ENCODE measurements around the gene IRF4.

Gene IRF4

GRCh38 chr6:444653-445275 lies 53.2 kb downstream of the IRF4 start:
- peak; percentile 52 for DNase-seq (ENCODE audit: low read depth)

GRCh38 chr6:445571-446417 lies 54.2 kb downstream of the IRF4 start:
- DNase-seq (ENCODE audit: low read depth): no peak

- DNase-seq (ENCODE audit: low read depth): peak; percentile 94
These were observed 55.1 kb downstream of the IRF4 start for GRCh38 chr6:446418-447366.

GRCh38 chr6:447381-448165 lies 56.0 kb downstream of the IRF4 start:
- DNase-seq (ENCODE audit: low read depth): peak; percentile 18

- no peak for DNase-seq (ENCODE audit: low read depth)
These were observed 56.9 kb downstream of the IRF4 start for GRCh38 chr6:448296-449056.

DNA sequence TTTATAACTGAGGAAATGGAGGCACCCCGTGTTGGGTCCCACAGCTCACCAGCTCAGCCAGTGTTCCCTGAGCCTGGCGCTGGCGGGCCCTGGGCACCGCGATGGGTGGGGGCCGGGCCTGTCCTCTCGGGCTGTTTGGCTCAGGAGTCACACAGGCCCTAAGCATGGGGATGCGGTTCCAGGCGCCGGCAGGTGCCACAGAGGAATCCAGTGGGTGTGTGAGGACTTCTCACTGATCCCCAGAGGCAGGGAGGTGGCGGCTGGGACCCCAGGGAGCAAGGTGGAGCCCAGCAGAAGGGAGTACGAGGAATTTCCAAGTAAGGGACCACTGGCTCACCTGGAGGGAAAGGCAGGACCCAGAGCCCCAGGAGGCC lies 57.5 kb downstream of the IRF4 start:
- DNase-seq (ENCODE audit: low read depth): no peak

- DNase-seq (ENCODE audit: low read depth): no peak
These were observed 58.2 kb downstream of the IRF4 start for GRCh38 chr6:449486-450419.

GRCh38 chr6:451336-451735 lies 59.8 kb downstream of the IRF4 start:
- no peak for DNase-seq (ENCODE audit: low read depth)

DNA sequence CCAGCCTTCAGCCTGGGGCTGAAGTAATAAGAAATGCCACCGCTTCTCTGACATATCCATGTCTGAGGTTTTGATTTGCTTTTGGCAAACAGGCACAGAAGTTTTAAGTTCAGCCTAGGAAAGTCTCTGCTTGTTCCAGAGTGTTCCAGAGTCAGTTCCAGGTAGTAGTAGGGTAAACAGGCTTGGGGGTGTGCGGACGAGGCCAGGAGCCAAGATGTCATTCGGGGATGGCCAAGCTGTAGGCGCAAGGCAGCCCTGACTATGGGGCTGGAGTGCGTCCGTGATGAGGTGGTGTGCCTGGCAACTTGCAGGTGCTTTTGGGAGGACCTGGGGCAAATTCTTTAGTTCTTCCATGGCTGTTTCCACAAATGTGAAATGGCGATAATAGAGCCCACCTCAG lies 60.3 kb downstream of the IRF4 start:
- DNase-seq (ENCODE audit: low read depth): no peak

DNA sequence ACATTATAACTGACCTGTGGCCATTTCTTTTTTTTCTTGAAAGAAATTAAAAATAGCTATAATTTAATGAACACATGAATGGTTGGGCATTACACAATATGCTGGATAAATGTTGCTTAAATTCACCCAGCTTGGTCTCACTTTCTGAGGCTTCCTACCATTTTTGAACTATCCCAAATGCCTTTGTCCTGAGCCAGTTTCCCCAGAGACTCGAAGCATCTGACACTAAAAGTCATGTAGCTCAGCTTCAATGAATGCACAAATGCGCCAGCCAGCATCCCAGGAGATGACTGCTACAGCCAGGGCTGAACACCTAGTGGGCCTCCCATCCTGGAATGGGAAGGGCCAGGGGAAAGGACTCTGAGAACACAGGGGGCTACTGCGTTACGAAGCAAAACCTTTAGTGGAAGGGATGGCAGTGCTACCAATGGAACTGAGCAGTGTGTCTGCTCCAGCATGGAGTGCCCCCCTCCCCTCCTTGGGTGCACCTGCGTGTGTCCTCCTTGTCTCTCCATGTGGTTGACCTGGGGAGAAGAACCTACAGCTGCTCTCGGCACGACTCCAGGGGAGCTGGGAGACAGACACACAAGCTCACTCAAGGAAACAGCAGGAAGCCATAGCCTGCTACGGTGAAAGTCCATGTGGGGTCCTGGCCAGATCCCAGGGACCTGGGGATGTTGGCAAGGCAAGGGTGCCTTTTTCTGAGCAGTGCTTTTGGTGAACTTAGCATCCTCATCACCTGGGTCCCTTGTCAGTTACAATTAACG lies 60.9 kb downstream of the IRF4 start:
- DNase-seq (ENCODE audit: low read depth): no peak

DNA sequence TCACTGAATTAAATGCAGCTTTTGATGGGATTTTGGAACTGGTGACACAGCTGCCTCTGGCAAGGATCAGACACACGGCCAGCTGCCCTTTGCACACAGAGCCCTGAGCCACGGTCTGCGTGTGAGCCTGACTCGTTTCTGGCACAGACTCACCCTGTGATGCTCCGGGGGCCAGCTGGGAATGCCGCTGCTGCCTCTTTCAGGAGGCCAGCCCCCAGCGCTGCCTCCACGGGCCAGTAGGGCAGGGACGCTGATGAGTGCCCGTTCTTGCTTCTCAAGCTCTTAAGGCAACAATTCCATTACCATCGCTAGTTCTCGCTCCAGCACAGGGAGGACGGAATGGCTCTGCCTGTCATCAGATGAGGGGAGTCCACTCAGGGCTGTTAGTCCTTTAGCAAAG lies 61.6 kb downstream of the IRF4 start:
- DNase-seq (ENCODE audit: low read depth): no peak

DNA sequence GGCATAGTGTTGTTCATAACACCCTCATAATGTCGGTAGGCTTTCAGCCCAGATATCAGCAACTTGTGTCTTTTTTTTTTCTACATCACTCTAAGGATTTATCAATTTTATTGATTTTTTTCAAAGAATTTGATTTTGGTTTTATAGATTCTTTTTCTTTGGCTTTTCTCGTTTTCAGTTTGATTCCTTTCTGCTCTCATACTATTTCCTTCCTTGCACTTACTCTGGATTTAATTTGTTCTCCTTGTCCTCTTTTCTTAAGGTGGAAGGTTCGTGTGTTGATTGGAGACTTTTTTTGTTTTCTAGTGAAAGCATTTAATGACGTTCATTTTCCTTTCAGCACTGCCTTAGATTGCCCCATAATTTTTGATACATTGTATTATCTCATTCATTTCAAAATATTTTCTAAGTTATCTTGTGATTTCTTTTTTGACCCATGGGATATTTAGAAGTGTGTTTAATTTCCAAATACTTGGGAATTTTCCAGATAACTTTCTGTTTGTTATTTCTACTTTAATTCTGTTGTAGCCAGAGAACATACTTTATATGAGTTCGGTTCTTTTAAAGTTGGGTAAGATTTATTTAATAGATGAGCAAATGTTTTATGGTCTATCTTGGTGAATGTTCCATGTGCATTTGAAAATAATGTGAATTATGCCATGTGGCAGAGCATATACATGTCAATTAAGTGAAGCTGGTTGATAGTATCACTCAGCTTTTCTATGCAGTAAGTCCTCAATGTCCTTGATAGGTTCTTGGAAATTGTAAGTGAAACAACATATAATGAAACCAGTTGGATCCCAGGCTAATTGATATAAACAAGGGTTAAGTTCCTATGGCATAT lies 62.8 kb downstream of the IRF4 start:
- DNase-seq (ENCODE audit: low read depth): no peak

GRCh38 chr6:455006-455585 lies 63.5 kb downstream of the IRF4 start:
- DNase-seq (ENCODE audit: low read depth): peak; percentile 39

DNA sequence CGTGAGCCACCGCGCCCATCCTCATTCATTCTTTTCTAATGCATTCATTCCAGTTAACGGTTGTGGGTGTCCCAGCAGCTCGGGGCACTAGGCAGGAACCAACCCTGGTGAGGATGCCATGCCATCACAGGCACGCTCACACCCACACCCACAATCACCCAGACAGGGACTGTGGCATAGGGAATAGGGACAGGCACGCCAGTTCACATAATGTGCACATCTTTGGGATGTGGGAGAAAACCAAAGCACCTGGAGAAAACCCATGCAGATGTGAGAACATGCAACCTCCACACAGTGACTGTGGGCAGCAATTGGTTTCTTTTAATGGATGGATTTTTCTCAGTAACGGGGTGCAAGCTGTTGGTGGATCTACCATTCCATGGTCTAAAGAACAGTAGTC lies 64.3 kb downstream of the IRF4 start:
- no peak for DNase-seq (ENCODE audit: low read depth)

- no peak for DNase-seq (ENCODE audit: low read depth)
These were observed 64.9 kb downstream of the IRF4 start for GRCh38 chr6:456358-456867.

DNA sequence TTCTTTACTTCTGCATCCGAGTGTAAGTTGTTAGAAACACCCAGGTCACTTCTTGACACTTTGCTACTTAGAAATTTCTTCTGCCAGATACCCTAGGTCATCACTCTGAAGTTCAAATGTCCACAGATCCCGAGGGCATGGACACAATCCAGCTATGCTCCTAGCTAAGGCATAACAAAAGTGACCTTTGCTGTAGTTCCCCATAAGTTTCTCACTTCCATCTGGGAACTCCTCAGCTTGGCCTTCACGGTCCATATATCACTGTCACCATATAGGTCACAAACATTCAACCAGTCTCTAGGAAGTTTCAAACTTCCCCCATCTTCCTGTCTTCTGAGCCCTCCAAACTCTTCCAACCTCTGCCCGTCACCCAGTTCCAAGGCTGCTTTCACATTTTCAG lies 65.3 kb downstream of the IRF4 start:
- DNase-seq (ENCODE audit: low read depth): no peak
